IPS-18c (cell line): ENCODE measurements around the gene SCAF1.

Source experiments
- H3K4me3 ChIP-seq: 2 replicates; pipeline ENCODE4 v1.7.0; 2013; ENCODE audit warnings: low read depth, mild to moderate bottlenecking, low read length, moderate library complexity; ENCODE audit not compliant: insufficient read depth
- H3K9me3 ChIP-seq: one replicate; pipeline ENCODE4 v1.6.1; 2013; ENCODE audit warnings: mild to moderate bottlenecking, low read length, moderate library complexity; ENCODE audit not compliant: control insufficient read depth, insufficient read depth

SCAF1 gene

GRCh38 chr19:49687566-49688316, 45.7 kb downstream of the SCAF1 start:
- H3K9me3 ChIP-seq: peaks cover 2% of the 10 kb centered on the region
- no peak overlapping the region for H3K4me3 ChIP-seq

- H3K4me3 ChIP-seq: no peak overlapping the region; the same call in 1 of the 2 replicates
- H3K9me3 ChIP-seq: peaks cover 2% of the 10 kb centered on the region
Measured at GRCh38 chr19:49688531-49689132, 46.6 kb downstream of the SCAF1 start.

GRCh38 chr19:49689133-49690078, 47.4 kb downstream of the SCAF1 start, which contains the start of gene ADM5:
Gene ADM5, plus strand, starts transcription at chr19:49689594. Its CDS starts 244 bp downstream, at chr19:49689838.
- Histone ChIP-seq H3K4me3 (peak within 1 kb of the TSS; percentile 85), H3K9me3 (peaks cover 2% of the 10 kb centered on the region)

GRCh38 chr19:49690079-49690655, 48.2 kb downstream of the SCAF1 start:
- Histone ChIP-seq H3K4me3 (peak overlapping the region; percentile 85), H3K9me3 (peaks cover 2% of the 10 kb centered on the region)

GRCh38 chr19:49690656-49691242, 48.7 kb downstream of the SCAF1 start, which contains the start of gene CPT1C:
Gene CPT1C, plus strand, starts transcription at chr19:49691116. Its CDS starts 1,137 bp downstream, at chr19:49692253.
- H3K9me3 ChIP-seq: peaks cover 2% of the 10 kb centered on the region
- H3K4me3 ChIP-seq: peak within 1 kb of the TSS; percentile 85

- peaks cover 2% of the 10 kb centered on the region for H3K9me3 ChIP-seq
- peak overlapping the region; percentile 85 for H3K4me3 ChIP-seq
Measured at GRCh38 chr19:49691243-49692146, 49.5 kb downstream of the SCAF1 start.

- Histone ChIP-seq H3K4me3 (peak overlapping the region; percentile 85), H3K9me3 (peaks cover 2% of the 10 kb centered on the region)
Measured at GRCh38 chr19:49692147-49692506, 50.1 kb downstream of the SCAF1 start.

- H3K9me3 ChIP-seq: no peaks in the 10 kb centered on the region
- no peak overlapping the region for H3K4me3 ChIP-seq
Measured at GRCh38 chr19:49696115-49696514, 54.1 kb downstream of the SCAF1 start.

- Histone ChIP-seq H3K9me3 (no peaks in the 10 kb centered on the region), H3K4me3 (no peak overlapping the region)
Measured at GRCh38 chr19:49696865-49697264, 54.9 kb downstream of the SCAF1 start.

GRCh38 chr19:49699364-49699763, 57.4 kb downstream of the SCAF1 start:
- no peaks in the 10 kb centered on the region for H3K9me3 ChIP-seq
- H3K4me3 ChIP-seq: no peak overlapping the region

GRCh38 chr19:49700563-49700962, 58.6 kb downstream of the SCAF1 start:
- Histone ChIP-seq H3K4me3 (no peak overlapping the region), H3K9me3 (no peaks in the 10 kb centered on the region)

GRCh38 chr19:49701271-49701786, 59.3 kb downstream of the SCAF1 start:
- H3K9me3 ChIP-seq: no peaks in the 10 kb centered on the region
- no peak overlapping the region; the same call in 1 of the 2 replicates for H3K4me3 ChIP-seq

GRCh38 chr19:49704888-49705642, 63.1 kb downstream of the SCAF1 start:
- H3K9me3 ChIP-seq: no peaks in the 10 kb centered on the region
- no peak overlapping the region for H3K4me3 ChIP-seq

GRCh38 chr19:49705919-49706318, 63.9 kb downstream of the SCAF1 start:
- H3K4me3 ChIP-seq: no peak overlapping the region
- H3K9me3 ChIP-seq: no peaks in the 10 kb centered on the region
